ENCODE measurements around the gene PSMD11.
A peak's percentile ranks its signal among the peaks of the same experiment; 100 is the strongest.
"Not testable (repeated sequence)": the region's sequence is repeated elsewhere in the genome, so short reads cannot be mapped to it uniquely, and the experiment has no call there.

Gene PSMD11

GRCh38 chr17:32514606-32515005 lies 70.3 kb downstream of the PSMD11 start:
- DNase-seq (ENCODE audit: low read depth in 2 of 2): no peak

- DNase-seq (ENCODE audit: low read depth in 2 of 2): no peak
Observed at GRCh38 chr17:32515677-32516383, 71.5 kb downstream of the PSMD11 start.

- DNase-seq (ENCODE audit: low read depth in 2 of 2): no peak
Observed at GRCh38 chr17:32516450-32516849, 72.1 kb downstream of the PSMD11 start.

- DNase-seq (ENCODE audit: low read depth in 2 of 2): no peak
Observed at GRCh38 chr17:32516940-32517701, 72.8 kb downstream of the PSMD11 start.

- DNase-seq (ENCODE audit: low read depth in 2 of 2): no peak
Observed at GRCh38 chr17:32517982-32518381, 73.7 kb downstream of the PSMD11 start.

- DNase-seq (ENCODE audit: low read depth in 2 of 2): no peak
Observed at GRCh38 chr17:32518646-32519227, 74.4 kb downstream of the PSMD11 start.

- peak in 1 of 2 donors; percentile 56 for DNase-seq (ENCODE audit: low read depth in 2 of 2)
Observed at GRCh38 chr17:32519228-32520103, 75.2 kb downstream of the PSMD11 start.

- no peak for DNase-seq (ENCODE audit: low read depth in 2 of 2)
Observed at GRCh38 chr17:32520104-32520701, 75.9 kb downstream of the PSMD11 start.

GRCh38 chr17:32520737-32521404 lies 76.6 kb downstream of the PSMD11 start:
- DNase-seq (ENCODE audit: low read depth in 2 of 2): no peak

- no peak for DNase-seq (ENCODE audit: low read depth in 2 of 2)
Observed at GRCh38 chr17:32523017-32523680, 78.8 kb downstream of the PSMD11 start.

GRCh38 chr17:32523827-32524552 lies 79.7 kb downstream of the PSMD11 start:
- DNase-seq (ENCODE audit: low read depth in 2 of 2): no peak

- not testable (repeated sequence) for DNase-seq (ENCODE audit: low read depth in 2 of 2)
Observed at GRCh38 chr17:32524553-32524880, 80.2 kb downstream of the PSMD11 start.

GRCh38 chr17:32525122-32525521 lies 80.8 kb downstream of the PSMD11 start:
- DNase-seq (ENCODE audit: low read depth in 2 of 2): no peak

GRCh38 chr17:32527146-32527545 lies 82.8 kb downstream of the PSMD11 start:
- DNase-seq (ENCODE audit: low read depth in 2 of 2): no peak

- no peak for DNase-seq (ENCODE audit: low read depth in 2 of 2)
Observed at GRCh38 chr17:32528825-32529224, 84.5 kb downstream of the PSMD11 start.

- no peak for DNase-seq (ENCODE audit: low read depth in 2 of 2)
Observed at GRCh38 chr17:32529604-32530003, 85.3 kb downstream of the PSMD11 start.

All from stimulated activated CD4-positive, alpha-beta T cell treated with anti-CD3 and anti-CD28 coated beads, Interleukin-1b, Interleukin-23, amount 100 ng/mL, for 1 hour (primary cell).